Neural cell (in vitro differentiated cells): Measurements from ENCODE around the gene AKAP6. TPM values are rescaled to one million over a fixed set of nuclear protein-coding genes. Genes with fewer than 3 reads are reported as not detected.

Experiments
- H2AFZ ChIP-seq: fragments of 200-600, 300-800 bp; sonication (generic), shearing (Covaris generic); 2 replicates; pipeline ENCODE4 v1.6.0; 2014; ENCODE audit warnings: low read depth, mild to moderate bottlenecking, antibody characterized with exemption, low read length, moderate library complexity
- H3F3A ChIP-seq: fragments of 200-600 bp; shearing (Covaris generic); 2 replicates; pipeline ENCODE4 v1.6.1; 2016; ENCODE audit warnings: mild to moderate bottlenecking, moderate library complexity, mixed read lengths, antibody characterized with exemption, low read length; ENCODE audit not compliant: insufficient read depth, poor library complexity, severe bottlenecking
- H3K27ac ChIP-seq: fragments of 200-600, 300-800 bp; sonication (generic), shearing (Covaris generic); 2 replicates; pipeline ENCODE4 v1.5.1; 2014; ENCODE audit warnings: mild to moderate bottlenecking, low read length, moderate library complexity
- H3K27me3 ChIP-seq: fragments of 300-800, 200-600 bp; sonication (generic), shearing (Covaris generic); 2 replicates; pipeline ENCODE4 v1.6.0; 2014; ENCODE audit warnings: mild to moderate bottlenecking, low read depth, low read length, moderate library complexity; ENCODE audit not compliant: insufficient read depth
- H3K36me3 ChIP-seq: fragments of 300-800, 200-600 bp; sonication (generic), shearing (Covaris generic); 2 replicates; pipeline ENCODE4 v1.5.1; 2014; ENCODE audit warnings: mild to moderate bottlenecking, antibody characterized with exemption, low read length, moderate library complexity; ENCODE audit not compliant: insufficient read depth
- H3K4me2 ChIP-seq: fragments of 300-800, 200-600 bp; sonication (generic), shearing (Covaris generic); 2 replicates; pipeline ENCODE4 v1.6.0; 2014; ENCODE audit warnings: mild to moderate bottlenecking, low read length
- H3K4me3 ChIP-seq: fragments of 300-800, 200-600 bp; sonication (generic), shearing (Covaris generic); 2 replicates; pipeline ENCODE4 v1.5.1; 2014; ENCODE audit warnings: mild to moderate bottlenecking, low read length, moderate library complexity
- H3K79me2 ChIP-seq: fragments of 200-600 bp; shearing (Covaris generic); replicated peaks from 2 replicates; pipeline ENCODE4 v1.6.0; 2014; ENCODE audit warnings: mild to moderate bottlenecking, low read length, moderate library complexity; ENCODE audit not compliant: insufficient read depth
- H3K9ac ChIP-seq: fragments of 300-800, 200-600 bp; sonication (generic), shearing (Covaris generic); 2 replicates; pipeline ENCODE4 v1.6.1; 2016; ENCODE audit warnings: mild to moderate bottlenecking, low read length, mixed read lengths
- H3K9me2 ChIP-seq: fragments of 200-600 bp; shearing (Covaris generic); 2 replicates; pipeline ENCODE4 v1.6.1; 2016; ENCODE audit warnings: mild to moderate bottlenecking, low read length, mixed read lengths; ENCODE audit not compliant: insufficient read depth
- H3K9me3 ChIP-seq: fragments of 200-600, 300-800 bp; sonication (generic), shearing (Covaris generic); 2 replicates; pipeline ENCODE4 v1.6.1; 2016; ENCODE audit warnings: mild to moderate bottlenecking, mixed run types, low read length, moderate library complexity, mixed read lengths
- H4K20me1 ChIP-seq: fragments of 200-600 bp; shearing (Covaris generic); 2 replicates; pipeline ENCODE4 v1.6.1; 2016; ENCODE audit warnings: mild to moderate bottlenecking, mixed run types; ENCODE audit not compliant: insufficient read depth
- EP300 ChIP-seq: fragments of 450-650 bp; conservative IDR thresholded peaks from 2 replicates; pipeline ENCODE4 v1.6.1; 2014; ENCODE audit warnings: antibody characterized with exemption, mild to moderate bottlenecking, moderate library complexity; ENCODE audit not compliant: poor library complexity, severe bottlenecking
- EZH2 ChIP-seq: fragments of 200-600, 300-800 bp; shearing (Covaris generic), sonication (generic); IDR thresholded peaks from 2 replicates; pipeline ENCODE4 v1.6.1; 2014; ENCODE audit warnings: antibody characterized with exemption, low read length, borderline replicate concordance, mild to moderate bottlenecking; ENCODE audit not compliant: insufficient read depth, poor library complexity, severe bottlenecking
- MXI1 ChIP-seq: fragments of 450-650 bp; conservative IDR thresholded peaks from 2 replicates; pipeline ENCODE4 v1.6.1; 2014; ENCODE audit warnings: antibody characterized with exemption, mild to moderate bottlenecking; ENCODE audit not compliant: poor library complexity, severe bottlenecking
- POLR2AphosphoS5 ChIP-seq: IDR thresholded peaks from 2 replicates; pipeline ENCODE4 v1.6.1; 2012
- RAD21 ChIP-seq: fragments of 450-650 bp; conservative IDR thresholded peaks from 2 replicates; pipeline ENCODE4 v1.6.1; 2014; ENCODE audit warnings: antibody characterized with exemption, mild to moderate bottlenecking, moderate library complexity
- SMC3 ChIP-seq: fragments of 450-650 bp; conservative IDR thresholded peaks from 2 replicates; pipeline ENCODE4 v1.6.1; 2014; ENCODE audit warnings: antibody characterized with exemption, mild to moderate bottlenecking, moderate library complexity; ENCODE audit not compliant: poor library complexity
- TAF1 ChIP-seq: IDR thresholded peaks from 2 replicates; pipeline ENCODE4 v1.6.1; 2012; ENCODE audit warnings: low read depth
- polyA plus RNA-seq: library from polyadenylated mRNA; depleted of rRNA; stranded (reverse); fragments of >200 nt; gene quantifications from 2 replicates; pipeline ENCODE4 v1.2.3, GENCODE V29; 2014
- TF ChIP-seq, protein P1 (sequence below): fragments of 450-650 bp; IDR thresholded peaks from 2 replicates; pipeline ENCODE4 v1.5.1; 2014; ENCODE audit warnings: antibody characterized with exemption, mild to moderate bottlenecking, moderate library complexity; ENCODE audit not compliant: poor library complexity, severe bottlenecking
- TF ChIP-seq, protein P2 (sequence below): IDR thresholded peaks from 2 replicates; pipeline ENCODE4 v1.6.1; 2012; ENCODE audit warnings: borderline replicate concordance

AKAP6 gene
- polyA plus RNA-seq, 1 donor from 2014 or later = 15.8 TPM

DNA sequence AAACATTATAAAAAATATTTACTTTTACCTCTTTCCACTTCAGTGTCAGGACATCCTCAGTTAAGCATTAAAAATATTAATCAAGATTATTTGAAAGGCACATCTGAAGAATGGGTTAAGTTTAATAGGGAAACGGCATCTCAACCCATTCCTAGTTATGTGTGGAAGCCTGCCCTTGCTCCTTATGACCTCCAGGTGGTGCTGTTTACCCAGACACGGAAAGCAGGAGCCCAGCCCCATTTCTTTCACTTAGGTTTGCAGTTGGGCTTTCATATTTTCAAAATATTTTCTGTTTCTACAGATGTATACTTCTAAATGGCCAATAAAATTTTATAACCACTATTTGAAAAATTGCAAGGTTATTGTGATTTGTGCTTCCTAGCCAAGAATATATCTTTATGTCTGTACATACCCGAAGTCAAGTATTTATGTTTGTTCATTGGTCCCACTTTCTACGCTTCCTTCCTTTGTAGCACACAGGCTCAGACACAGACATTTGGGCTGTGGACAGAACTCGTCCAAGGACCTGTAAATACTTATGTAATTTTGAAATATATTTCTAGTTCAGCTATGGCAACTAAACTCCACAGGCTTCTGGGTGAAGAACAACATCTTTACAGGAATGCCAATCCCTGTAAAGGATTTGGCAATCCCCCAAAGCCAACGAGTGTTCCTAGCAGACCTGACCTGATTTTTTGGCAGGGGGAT, 247.1 kb downstream of the AKAP6 start:
- no peaks in the 10 kb centered on the region for H3K27me3 ChIP-seq
- H3K4me2 ChIP-seq = no peak overlapping the region
- no peak overlapping the region for H2AFZ ChIP-seq
- H3K4me3 ChIP-seq = no peak overlapping the region
- peak; percentile 95 for TF ChIP-seq RAD21
- TF ChIP-seq, protein P1, sequence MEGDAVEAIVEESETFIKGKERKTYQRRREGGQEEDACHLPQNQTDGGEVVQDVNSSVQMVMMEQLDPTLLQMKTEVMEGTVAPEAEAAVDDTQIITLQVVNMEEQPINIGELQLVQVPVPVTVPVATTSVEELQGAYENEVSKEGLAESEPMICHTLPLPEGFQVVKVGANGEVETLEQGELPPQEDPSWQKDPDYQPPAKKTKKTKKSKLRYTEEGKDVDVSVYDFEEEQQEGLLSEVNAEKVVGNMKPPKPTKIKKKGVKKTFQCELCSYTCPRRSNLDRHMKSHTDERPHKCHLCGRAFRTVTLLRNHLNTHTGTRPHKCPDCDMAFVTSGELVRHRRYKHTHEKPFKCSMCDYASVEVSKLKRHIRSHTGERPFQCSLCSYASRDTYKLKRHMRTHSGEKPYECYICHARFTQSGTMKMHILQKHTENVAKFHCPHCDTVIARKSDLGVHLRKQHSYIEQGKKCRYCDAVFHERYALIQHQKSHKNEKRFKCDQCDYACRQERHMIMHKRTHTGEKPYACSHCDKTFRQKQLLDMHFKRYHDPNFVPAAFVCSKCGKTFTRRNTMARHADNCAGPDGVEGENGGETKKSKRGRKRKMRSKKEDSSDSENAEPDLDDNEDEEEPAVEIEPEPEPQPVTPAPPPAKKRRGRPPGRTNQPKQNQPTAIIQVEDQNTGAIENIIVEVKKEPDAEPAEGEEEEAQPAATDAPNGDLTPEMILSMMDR = peak; percentile 91
- TF ChIP-seq EP300 = no peak
- TF ChIP-seq, protein P2, sequence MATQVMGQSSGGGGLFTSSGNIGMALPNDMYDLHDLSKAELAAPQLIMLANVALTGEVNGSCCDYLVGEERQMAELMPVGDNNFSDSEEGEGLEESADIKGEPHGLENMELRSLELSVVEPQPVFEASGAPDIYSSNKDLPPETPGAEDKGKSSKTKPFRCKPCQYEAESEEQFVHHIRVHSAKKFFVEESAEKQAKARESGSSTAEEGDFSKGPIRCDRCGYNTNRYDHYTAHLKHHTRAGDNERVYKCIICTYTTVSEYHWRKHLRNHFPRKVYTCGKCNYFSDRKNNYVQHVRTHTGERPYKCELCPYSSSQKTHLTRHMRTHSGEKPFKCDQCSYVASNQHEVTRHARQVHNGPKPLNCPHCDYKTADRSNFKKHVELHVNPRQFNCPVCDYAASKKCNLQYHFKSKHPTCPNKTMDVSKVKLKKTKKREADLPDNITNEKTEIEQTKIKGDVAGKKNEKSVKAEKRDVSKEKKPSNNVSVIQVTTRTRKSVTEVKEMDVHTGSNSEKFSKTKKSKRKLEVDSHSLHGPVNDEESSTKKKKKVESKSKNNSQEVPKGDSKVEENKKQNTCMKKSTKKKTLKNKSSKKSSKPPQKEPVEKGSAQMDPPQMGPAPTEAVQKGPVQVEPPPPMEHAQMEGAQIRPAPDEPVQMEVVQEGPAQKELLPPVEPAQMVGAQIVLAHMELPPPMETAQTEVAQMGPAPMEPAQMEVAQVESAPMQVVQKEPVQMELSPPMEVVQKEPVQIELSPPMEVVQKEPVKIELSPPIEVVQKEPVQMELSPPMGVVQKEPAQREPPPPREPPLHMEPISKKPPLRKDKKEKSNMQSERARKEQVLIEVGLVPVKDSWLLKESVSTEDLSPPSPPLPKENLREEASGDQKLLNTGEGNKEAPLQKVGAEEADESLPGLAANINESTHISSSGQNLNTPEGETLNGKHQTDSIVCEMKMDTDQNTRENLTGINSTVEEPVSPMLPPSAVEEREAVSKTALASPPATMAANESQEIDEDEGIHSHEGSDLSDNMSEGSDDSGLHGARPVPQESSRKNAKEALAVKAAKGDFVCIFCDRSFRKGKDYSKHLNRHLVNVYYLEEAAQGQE = no peak
- TF ChIP-seq SMC3 = peak; percentile 92
- H3K27ac ChIP-seq = no peak overlapping the region
- H4K20me1 ChIP-seq = no peaks in the 10 kb centered on the region
- no peaks in the 10 kb centered on the region for H3F3A ChIP-seq
- no peak overlapping the region for H3K9ac ChIP-seq
- no peaks in the 10 kb centered on the region for H3K9me3 ChIP-seq
- no peaks in the 10 kb centered on the region for H3K36me3 ChIP-seq
- H3K79me2 ChIP-seq = no peaks in the 10 kb centered on the region
- no peaks in the 10 kb centered on the region for H3K9me2 ChIP-seq

DNA sequence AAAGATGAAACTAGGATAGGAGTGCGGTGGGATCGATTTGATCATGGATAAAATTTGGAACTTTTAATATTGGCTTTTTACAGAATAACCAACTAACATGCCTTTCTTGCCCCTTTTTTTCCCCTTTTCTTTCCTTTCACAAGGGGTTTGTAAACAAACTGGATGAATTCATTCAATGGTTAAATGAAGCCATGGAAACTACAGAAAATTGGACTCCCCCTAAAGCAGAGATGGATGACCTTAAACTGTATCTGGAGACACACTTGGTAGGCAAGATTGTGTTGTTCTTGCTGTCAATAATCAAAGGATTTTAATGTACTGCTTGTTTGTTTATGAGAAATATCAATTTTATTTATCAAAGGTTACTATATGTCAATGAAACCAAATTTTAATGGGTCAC, 247.9 kb downstream of the AKAP6 start:
- no peaks in the 10 kb centered on the region for H3F3A ChIP-seq
- H2AFZ ChIP-seq = no peak overlapping the region
- no peaks in the 10 kb centered on the region for H3K27me3 ChIP-seq
- H3K4me3 ChIP-seq = no peak overlapping the region
- H3K27ac ChIP-seq = no peak overlapping the region
- H4K20me1 ChIP-seq = no peaks in the 10 kb centered on the region
- H3K9me2 ChIP-seq = no peaks in the 10 kb centered on the region
- H3K9ac ChIP-seq = no peak overlapping the region
- no peak overlapping the region for H3K4me2 ChIP-seq
- TF ChIP-seq, protein P1 = no peak
- TF ChIP-seq EZH2 = no peak
- TF ChIP-seq SMC3 = no peak
- TF ChIP-seq RAD21 = no peak
- TF ChIP-seq POLR2AphosphoS5 = no peak
- no peak for TF ChIP-seq EP300
- TF ChIP-seq TAF1 = no peak
- TF ChIP-seq, protein P2 = no peak
- no peak for TF ChIP-seq MXI1
- no peaks in the 10 kb centered on the region for H3K9me3 ChIP-seq
- no peaks in the 10 kb centered on the region for H3K36me3 ChIP-seq
- no peaks in the 10 kb centered on the region for H3K79me2 ChIP-seq
